ENCODE data around the gene CNNM4.
A peak's percentile ranks its signal among the peaks of the same experiment; 100 is the strongest.

The CNNM4 gene

GRCh38 chr2:96760036-96760985, at the start of gene CNNM4:
Gene CNNM4, plus strand, starts transcription at chr2:96760902. Its CDS starts 98 bp downstream, at chr2:96761000.
- peak; percentile 72 for DNase-seq (ENCODE audit: low read depth)

- no peak for DNase-seq (ENCODE audit: low read depth)
These were observed 49.7 kb upstream of the CNNM4 start for GRCh38 chr2:96710985-96711384.

GRCh38 chr2:96715658-96716057, 45.0 kb upstream of the CNNM4 start:
- no peak for DNase-seq (ENCODE audit: low read depth)

- DNase-seq (ENCODE audit: low read depth) = no peak
These were observed 44.3 kb upstream of the CNNM4 start for GRCh38 chr2:96716388-96716787.

- DNase-seq (ENCODE audit: low read depth) = no peak
These were observed 34.6 kb upstream of the CNNM4 start for GRCh38 chr2:96726131-96726530.

- no peak for DNase-seq (ENCODE audit: low read depth)
These were observed 33.3 kb upstream of the CNNM4 start for GRCh38 chr2:96727431-96727830.

GRCh38 chr2:96729748-96730147, 31.0 kb upstream of the CNNM4 start:
- no peak for DNase-seq (ENCODE audit: low read depth)

- no peak for DNase-seq (ENCODE audit: low read depth)
These were observed 30.5 kb upstream of the CNNM4 start for GRCh38 chr2:96730212-96730611.

- DNase-seq (ENCODE audit: low read depth) = no peak
These were observed 26.8 kb upstream of the CNNM4 start for GRCh38 chr2:96733931-96734330.

GRCh38 chr2:96734880-96735583, 25.7 kb upstream of the CNNM4 start:
- no peak for DNase-seq (ENCODE audit: low read depth)

- no peak for DNase-seq (ENCODE audit: low read depth)
These were observed 23.5 kb upstream of the CNNM4 start for GRCh38 chr2:96737251-96737650.

- DNase-seq (ENCODE audit: low read depth) = no peak
These were observed 22.9 kb upstream of the CNNM4 start for GRCh38 chr2:96737831-96738230.

GRCh38 chr2:96739076-96739632, 21.5 kb upstream of the CNNM4 start:
- no peak for DNase-seq (ENCODE audit: low read depth)

- DNase-seq (ENCODE audit: low read depth) = peak; percentile 74
These were observed 20.9 kb upstream of the CNNM4 start, which contains the start of gene LMAN2L for GRCh38 chr2:96739633-96740428. Gene LMAN2L, minus strand, starts transcription at chr2:96740064. Its CDS starts 24 bp downstream, at chr2:96740040.

- no peak for DNase-seq (ENCODE audit: low read depth)
These were observed 13.6 kb upstream of the CNNM4 start for GRCh38 chr2:96747061-96747617.

GRCh38 chr2:96751800-96752199, 8.9 kb upstream of the CNNM4 start:
- no peak for DNase-seq (ENCODE audit: low read depth)

- no peak for DNase-seq (ENCODE audit: low read depth)
These were observed 6.9 kb upstream of the CNNM4 start for GRCh38 chr2:96753661-96754282.

- DNase-seq (ENCODE audit: low read depth) = no peak
These were observed 6.4 kb upstream of the CNNM4 start for GRCh38 chr2:96754317-96754716.

GRCh38 chr2:96756788-96757476, 3.8 kb upstream of the CNNM4 start:
- no peak for DNase-seq (ENCODE audit: low read depth)

- DNase-seq (ENCODE audit: low read depth) = no peak
These were observed 3.2 kb upstream of the CNNM4 start for GRCh38 chr2:96757477-96757860.

- DNase-seq (ENCODE audit: low read depth) = no peak
These were observed 1.7 kb upstream of the CNNM4 start for GRCh38 chr2:96758987-96759386.
